CD4-positive, alpha-beta T cell treated with Interleukin-10 for 1 hour (primary cell): Measurements from ENCODE around the gene COPS9.

Experiments
- DNase-seq: peaks from one replicate; pipeline ENCODE4 v3.0.0-alpha.2; 2020

COPS9 gene

GRCh38 chr2:240132651-240132980, 3.5 kb downstream of the COPS9 start:
- DNase-seq = no peak

GRCh38 chr2:240131941-240132650, 4.0 kb downstream of the COPS9 start:
- no peak for DNase-seq

- DNase-seq = no peak
Measured at GRCh38 chr2:240131296-240131695, 4.8 kb downstream of the COPS9 start.

GRCh38 chr2:240130393-240131195, 5.5 kb downstream of the COPS9 start:
- DNase-seq = no peak

GRCh38 chr2:240129731-240130392, 6.2 kb downstream of the COPS9 start:
- no peak for DNase-seq

GRCh38 chr2:240129311-240129710, 6.8 kb downstream of the COPS9 start:
- no peak for DNase-seq

GRCh38 chr2:240128608-240129145, 7.4 kb downstream of the COPS9 start:
- DNase-seq = no peak

GRCh38 chr2:240127911-240128607, 8.0 kb downstream of the COPS9 start:
- no peak for DNase-seq

- no peak for DNase-seq
Measured at GRCh38 chr2:240127191-240127750, 8.8 kb downstream of the COPS9 start.

GRCh38 chr2:240126731-240127130, 9.4 kb downstream of the COPS9 start:
- no peak for DNase-seq

- no peak for DNase-seq
Measured at GRCh38 chr2:240125742-240126141, 10.4 kb downstream of the COPS9 start.

- no peak for DNase-seq
Measured at GRCh38 chr2:240124651-240125030, 11.5 kb downstream of the COPS9 start.

GRCh38 chr2:240123821-240124650, 12.1 kb downstream of the COPS9 start:
- DNase-seq = no peak

- DNase-seq = no peak
Measured at GRCh38 chr2:240121675-240122074, 14.4 kb downstream of the COPS9 start.

GRCh38 chr2:240121190-240121589, 14.9 kb downstream of the COPS9 start:
- DNase-seq = no peak

GRCh38 chr2:240114233-240114632, 21.9 kb downstream of the COPS9 start:
- DNase-seq = no peak

- no peak for DNase-seq
Measured at GRCh38 chr2:240112914-240113690, 23.0 kb downstream of the COPS9 start.

GRCh38 chr2:240111253-240111652, 24.9 kb downstream of the COPS9 start:
- DNase-seq = no peak

- DNase-seq = no peak
Measured at GRCh38 chr2:240109386-240109785, 26.7 kb downstream of the COPS9 start.

- DNase-seq = no peak
Measured at GRCh38 chr2:240107477-240107796, 28.7 kb downstream of the COPS9 start.
